H1 (cell line): ENCODE results near the gene MGARP. TPM values are rescaled to one million over a fixed set of nuclear protein-coding genes. Genes with fewer than 3 reads are reported as not detected.

Experiments used
- BACH1 ChIP-seq: IDR thresholded peaks from 2 replicates; pipeline ENCODE4 v1.6.1; 2012; ENCODE audit warnings: low read length, improper control_type of control experiment
- EZH2 ChIP-seq: fragments of 200-600 bp; sonication (generic); IDR thresholded peaks from 2 replicates; pipeline ENCODE4 v1.7.1; 2012; ENCODE audit warnings: low read depth, mild to moderate bottlenecking, moderate library complexity, low read length, inconsistent platforms; ENCODE audit not compliant: severe bottlenecking
- KDM1A ChIP-seq: fragments of 200-600, 300-600 bp; sonication (generic); IDR thresholded peaks from 2 replicates; pipeline ENCODE4 v1.7.1; 2016; ENCODE audit warnings: mild to moderate bottlenecking, low read length, borderline replicate concordance
- KDM4A ChIP-seq: IDR thresholded peaks from one replicate; pipeline ENCODE4 v1.7.1; 2012; ENCODE audit warnings: low read depth, mild to moderate bottlenecking, moderate library complexity, low read length, inconsistent platforms; ENCODE audit not compliant: severe bottlenecking
- MAFK ChIP-seq: IDR thresholded peaks from 2 replicates; pipeline ENCODE4 v1.6.1; 2012; ENCODE audit warnings: low read depth, mild to moderate bottlenecking, improper control_type of control experiment, low read length
- POLR2AphosphoS5 ChIP-seq: IDR thresholded peaks from 2 replicates; pipeline ENCODE4 v1.6.1; 2011; ENCODE audit warnings: low read depth, low read length
- POU5F1 ChIP-seq: IDR thresholded peaks from 2 replicates; pipeline ENCODE4 v1.6.1; 2011; ENCODE audit warnings: low read depth, mild to moderate bottlenecking, low read length, moderate library complexity
- SIRT6 ChIP-seq: IDR thresholded peaks from one replicate; pipeline ENCODE4 v1.7.1; 2012; ENCODE audit warnings: low read length, inconsistent platforms
- SP2 ChIP-seq: IDR thresholded peaks from 2 replicates; pipeline ENCODE4 v1.6.1; 2012; ENCODE audit warnings: mild to moderate bottlenecking, low read length, inconsistent platforms
- ZNF274 ChIP-seq: IDR thresholded peaks from 2 replicates; pipeline ENCODE4 v1.7.0; 2012; ENCODE audit warnings: low read length, borderline replicate concordance; ENCODE audit errors: extremely low read depth
- polyA plus RNA-seq, 7 experiments: library from polyadenylated mRNA; depleted of rRNA in 3 of 7; stranded (reverse) in 5 of 7; unstranded in 2 of 7; fragments of >200 nt in 5 of 7; fragments of 200-250 nt in 2 of 7; gene quantifications; 1 replicate in 5 of 7; 2 replicates in 1 of 7; 4 replicates in 1 of 7; pipeline versions ENCODE4 v1.2.1 to v1.2.3, GENCODE V29; 2011 to 2013; ENCODE audit warnings: missing spikeins in 2 of 7, mixed read lengths in 2 of 7
- total RNA-seq: library from RNA; stranded (reverse); fragmentation: NEBNext Ultra II Directional; extraction: Animal tissue kit (Norgen Biotek cat#: 25700); gene quantifications from 2 replicates; pipeline ENCODE4 v1.2.1, GENCODE V29; 2021
- TF ChIP-seq, protein P1 (sequence below): fragments of 300-600 bp; sonication (generic); IDR thresholded peaks from 2 replicates; pipeline ENCODE4 v1.7.1; 2012; ENCODE audit warnings: low read length, moderate library complexity, mild to moderate bottlenecking, inconsistent platforms; ENCODE audit not compliant: insufficient replicate concordance

The MGARP gene
- total and polyA plus RNA-seq, 2 of the 8 experiments (the other 6 are each of a cell fraction or from before 2014, with no cell fraction given) = 2.8 to 4.5 TPM

DNA sequence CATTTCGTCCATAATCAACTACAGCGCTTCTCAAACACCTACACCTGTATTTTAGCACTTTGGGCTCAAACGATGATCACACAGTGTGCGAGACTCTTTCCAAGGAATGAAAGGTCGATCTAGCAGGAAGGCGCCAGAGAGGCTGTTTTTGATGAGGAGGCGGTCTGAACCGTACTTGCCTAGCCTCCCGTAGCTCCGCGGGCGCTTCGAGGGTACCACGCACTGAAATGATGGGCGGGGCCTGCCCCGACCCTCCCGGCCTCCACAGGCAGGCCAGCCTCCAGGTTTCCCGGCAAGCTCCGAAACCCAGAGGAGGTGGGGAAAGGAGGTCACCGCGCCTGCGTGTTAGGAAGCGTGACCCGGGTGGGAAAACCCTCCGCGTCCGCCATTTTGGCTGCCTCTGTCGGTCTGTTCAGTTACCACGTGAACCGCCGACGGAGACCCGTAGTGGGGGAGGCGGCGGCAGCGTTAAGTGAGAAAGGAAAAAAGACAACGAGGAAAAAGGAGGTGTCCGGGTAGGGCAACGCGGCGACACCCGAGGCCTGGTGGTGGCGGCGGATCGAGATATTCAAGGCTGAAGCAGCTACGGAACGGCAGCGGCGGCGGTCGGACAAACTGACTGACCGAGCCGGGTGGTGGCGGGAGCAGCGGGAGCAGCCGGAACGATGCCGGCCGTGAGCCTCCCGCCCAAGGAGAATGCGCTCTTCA is 21.2 kb upstream of the MGARP start, which contains the start of gene NAA15 (continued):
- TF ChIP-seq POU5F1 = no peak
- no peak for TF ChIP-seq ZNF274
- peak; percentile 31 for TF ChIP-seq KDM4A
- TF ChIP-seq BACH1 = peak; percentile 82; the same call in 1 of the 2 replicates
- no peak for TF ChIP-seq SP2
- peak; percentile 18; the same call in 1 of the 2 replicates for TF ChIP-seq MAFK
- TF ChIP-seq, protein P1, sequence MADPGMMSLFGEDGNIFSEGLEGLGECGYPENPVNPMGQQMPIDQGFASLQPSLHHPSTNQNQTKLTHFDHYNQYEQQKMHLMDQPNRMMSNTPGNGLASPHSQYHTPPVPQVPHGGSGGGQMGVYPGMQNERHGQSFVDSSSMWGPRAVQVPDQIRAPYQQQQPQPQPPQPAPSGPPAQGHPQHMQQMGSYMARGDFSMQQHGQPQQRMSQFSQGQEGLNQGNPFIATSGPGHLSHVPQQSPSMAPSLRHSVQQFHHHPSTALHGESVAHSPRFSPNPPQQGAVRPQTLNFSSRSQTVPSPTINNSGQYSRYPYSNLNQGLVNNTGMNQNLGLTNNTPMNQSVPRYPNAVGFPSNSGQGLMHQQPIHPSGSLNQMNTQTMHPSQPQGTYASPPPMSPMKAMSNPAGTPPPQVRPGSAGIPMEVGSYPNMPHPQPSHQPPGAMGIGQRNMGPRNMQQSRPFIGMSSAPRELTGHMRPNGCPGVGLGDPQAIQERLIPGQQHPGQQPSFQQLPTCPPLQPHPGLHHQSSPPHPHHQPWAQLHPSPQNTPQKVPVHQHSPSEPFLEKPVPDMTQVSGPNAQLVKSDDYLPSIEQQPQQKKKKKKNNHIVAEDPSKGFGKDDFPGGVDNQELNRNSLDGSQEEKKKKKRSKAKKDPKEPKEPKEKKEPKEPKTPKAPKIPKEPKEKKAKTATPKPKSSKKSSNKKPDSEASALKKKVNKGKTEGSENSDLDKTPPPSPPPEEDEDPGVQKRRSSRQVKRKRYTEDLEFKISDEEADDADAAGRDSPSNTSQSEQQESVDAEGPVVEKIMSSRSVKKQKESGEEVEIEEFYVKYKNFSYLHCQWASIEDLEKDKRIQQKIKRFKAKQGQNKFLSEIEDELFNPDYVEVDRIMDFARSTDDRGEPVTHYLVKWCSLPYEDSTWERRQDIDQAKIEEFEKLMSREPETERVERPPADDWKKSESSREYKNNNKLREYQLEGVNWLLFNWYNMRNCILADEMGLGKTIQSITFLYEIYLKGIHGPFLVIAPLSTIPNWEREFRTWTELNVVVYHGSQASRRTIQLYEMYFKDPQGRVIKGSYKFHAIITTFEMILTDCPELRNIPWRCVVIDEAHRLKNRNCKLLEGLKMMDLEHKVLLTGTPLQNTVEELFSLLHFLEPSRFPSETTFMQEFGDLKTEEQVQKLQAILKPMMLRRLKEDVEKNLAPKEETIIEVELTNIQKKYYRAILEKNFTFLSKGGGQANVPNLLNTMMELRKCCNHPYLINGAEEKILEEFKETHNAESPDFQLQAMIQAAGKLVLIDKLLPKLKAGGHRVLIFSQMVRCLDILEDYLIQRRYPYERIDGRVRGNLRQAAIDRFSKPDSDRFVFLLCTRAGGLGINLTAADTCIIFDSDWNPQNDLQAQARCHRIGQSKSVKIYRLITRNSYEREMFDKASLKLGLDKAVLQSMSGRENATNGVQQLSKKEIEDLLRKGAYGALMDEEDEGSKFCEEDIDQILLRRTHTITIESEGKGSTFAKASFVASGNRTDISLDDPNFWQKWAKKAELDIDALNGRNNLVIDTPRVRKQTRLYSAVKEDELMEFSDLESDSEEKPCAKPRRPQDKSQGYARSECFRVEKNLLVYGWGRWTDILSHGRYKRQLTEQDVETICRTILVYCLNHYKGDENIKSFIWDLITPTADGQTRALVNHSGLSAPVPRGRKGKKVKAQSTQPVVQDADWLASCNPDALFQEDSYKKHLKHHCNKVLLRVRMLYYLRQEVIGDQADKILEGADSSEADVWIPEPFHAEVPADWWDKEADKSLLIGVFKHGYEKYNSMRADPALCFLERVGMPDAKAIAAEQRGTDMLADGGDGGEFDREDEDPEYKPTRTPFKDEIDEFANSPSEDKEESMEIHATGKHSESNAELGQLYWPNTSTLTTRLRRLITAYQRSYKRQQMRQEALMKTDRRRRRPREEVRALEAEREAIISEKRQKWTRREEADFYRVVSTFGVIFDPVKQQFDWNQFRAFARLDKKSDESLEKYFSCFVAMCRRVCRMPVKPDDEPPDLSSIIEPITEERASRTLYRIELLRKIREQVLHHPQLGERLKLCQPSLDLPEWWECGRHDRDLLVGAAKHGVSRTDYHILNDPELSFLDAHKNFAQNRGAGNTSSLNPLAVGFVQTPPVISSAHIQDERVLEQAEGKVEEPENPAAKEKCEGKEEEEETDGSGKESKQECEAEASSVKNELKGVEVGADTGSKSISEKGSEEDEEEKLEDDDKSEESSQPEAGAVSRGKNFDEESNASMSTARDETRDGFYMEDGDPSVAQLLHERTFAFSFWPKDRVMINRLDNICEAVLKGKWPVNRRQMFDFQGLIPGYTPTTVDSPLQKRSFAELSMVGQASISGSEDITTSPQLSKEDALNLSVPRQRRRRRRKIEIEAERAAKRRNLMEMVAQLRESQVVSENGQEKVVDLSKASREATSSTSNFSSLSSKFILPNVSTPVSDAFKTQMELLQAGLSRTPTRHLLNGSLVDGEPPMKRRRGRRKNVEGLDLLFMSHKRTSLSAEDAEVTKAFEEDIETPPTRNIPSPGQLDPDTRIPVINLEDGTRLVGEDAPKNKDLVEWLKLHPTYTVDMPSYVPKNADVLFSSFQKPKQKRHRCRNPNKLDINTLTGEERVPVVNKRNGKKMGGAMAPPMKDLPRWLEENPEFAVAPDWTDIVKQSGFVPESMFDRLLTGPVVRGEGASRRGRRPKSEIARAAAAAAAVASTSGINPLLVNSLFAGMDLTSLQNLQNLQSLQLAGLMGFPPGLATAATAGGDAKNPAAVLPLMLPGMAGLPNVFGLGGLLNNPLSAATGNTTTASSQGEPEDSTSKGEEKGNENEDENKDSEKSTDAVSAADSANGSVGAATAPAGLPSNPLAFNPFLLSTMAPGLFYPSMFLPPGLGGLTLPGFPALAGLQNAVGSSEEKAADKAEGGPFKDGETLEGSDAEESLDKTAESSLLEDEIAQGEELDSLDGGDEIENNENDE = no peak
- no peak for TF ChIP-seq KDM1A
- no peak for TF ChIP-seq SIRT6
- TF ChIP-seq EZH2 = no peak
- TF ChIP-seq POLR2AphosphoS5 = peak; percentile 80
